GM12892 (cell line): Measurements from ENCODE around the gene C10orf90.

Source experiments
- POLR2A ChIP-seq: IDR thresholded peaks from 2 replicates; pipeline ENCODE4 v1.6.1; 2011; ENCODE audit warnings: low read depth, low read length, control low read depth
- POLR2AphosphoS5 ChIP-seq: IDR thresholded peaks from 2 replicates; pipeline ENCODE4 v1.6.1; 2011; ENCODE audit warnings: low read depth, low read length, control low read depth

GRCh38 chr10:126459032-126459831 is 211.3 kb downstream of the C10orf90 start:
- TF ChIP-seq POLR2A = no peak
- TF ChIP-seq POLR2AphosphoS5 = no peak
